Heart right ventricle (tissue), 16 donors: Measurements from ENCODE around the gene HCN2. TPM values are rescaled to one million over a fixed set of nuclear protein-coding genes. Genes with fewer than 3 reads are reported as not detected.
"Not testable (repeated sequence)": the region's sequence is repeated elsewhere in the genome, so short reads cannot be mapped to it uniquely, and the experiment has no call there.

Experiments
- ATAC-seq, 8 donors: fragments of 200-7000 bp; cut with Tn5 transposase; one replicate each; pipeline ENCODE4 v1.9.1; 2020; ENCODE audit warnings: mild to moderate bottlenecking in 8 of 8, moderate library complexity in 8 of 8, moderate number of reproducible peaks in 1 of 8
- DNase-seq, 2 donors: peaks; one replicate each; pipeline ENCODE4 v3.0.0-alpha.2; 2020
- H3K27ac ChIP-seq, 10 donors: fragments of 200-600 bp; sonication (generic) in 2 of 10; one replicate each; pipeline versions ENCODE4 v1.5.0 to v1.8.0; 2020 to 2022; ENCODE audit warnings: mild to moderate bottlenecking in 3 of 10
- H3K27me3 ChIP-seq, 7 donors: fragments of 200-600 bp; one replicate each; pipeline ENCODE4 v1.8.0; 2021 to 2022; ENCODE audit warnings: mild to moderate bottlenecking in 2 of 7
- H3K36me3 ChIP-seq, 9 donors: fragments of 200-600 bp; sonication (generic) in 1 of 9; one replicate each; pipeline versions ENCODE4 v1.5.0 to v1.8.0; 2020 to 2022; ENCODE audit warnings: mild to moderate bottlenecking in 2 of 9
- H3K4me1 ChIP-seq, 9 donors: fragments of 200-600 bp; sonication (generic) in 1 of 9; one replicate each; pipeline versions ENCODE4 v1.5.0 to v1.8.0; 2020 to 2022; ENCODE audit warnings: mild to moderate bottlenecking in 4 of 9
- H3K4me3 ChIP-seq, 10 donors: fragments of 200-600 bp; sonication (generic) in 2 of 10; one replicate each; pipeline versions ENCODE4 v1.5.0 to v1.8.0; 2020 to 2022; ENCODE audit warnings: mild to moderate bottlenecking in 7 of 10, moderate library complexity in 2 of 10
- H3K9me3 ChIP-seq, 11 donors: fragments of 200-600 bp in 10 of 11; sonication (generic) in 2 of 11; one replicate each; pipeline versions ENCODE4 v1.5.0 to v1.8.0; 2013 to 2022; ENCODE audit warnings: mild to moderate bottlenecking in 2 of 11, control low read depth in 1 of 11, moderate library complexity in 1 of 11
- CTCF ChIP-seq, 9 donors: fragments of 200-600 bp; sonication (generic) in 2 of 9; IDR thresholded peaks; one replicate each; pipeline versions ENCODE4 v1.5.0 to v1.8.0; 2021 to 2022; ENCODE audit warnings: antibody characterized with exemption in 9 of 9, mild to moderate bottlenecking in 5 of 9, moderate library complexity in 1 of 9
- WGBS, 2 donors: extraction: QIAGEN DNeasy Blood & Tissue Kit; methylation state at CpG; one replicate each; pipeline ENCODE4 v1.1.7; 2013; ENCODE audit warnings: inconsistent platforms in 1 of 2; 5-methylcytosine and 5-hydroxymethylcytosine counted together
- intact Hi-C, 10 donors: fragments of 100-400 bp; cut with DNase I; formaldehyde crosslinking; loops; one replicate each; pipeline versions ENCODE4 v1.11.1 to v1.14.2; 2022
- polyA plus RNA-seq, 2 donors: library from polyadenylated mRNA; stranded (reverse); fragments of 200-250 nt; gene quantifications; one replicate each; pipeline ENCODE4 v1.2.3, GENCODE V29; 2013
- total RNA-seq, 10 donors: library from RNA; stranded (reverse); fragmentation: NEBNext Ultra II Directional in 3 of 10; extraction: Animal tissue kit (Norgen Biotek cat#: 25700) in 3 of 10; gene quantifications; one replicate each; pipeline versions ENCODE4 v1.2.1 to v1.2.4, GENCODE V29; 2021 to 2023
- donor health status: Arrhythmogenic right ventricular cardiomyopathy.
- donor health status: ischemic (EF 13 %, LVEDD 7.1; RV severe dilation, severe dysfunction).
- donor health status: healthy with polysubstance abuse.
- donor health status: DM: no; HTN: yes; CAD: no.
- donor health status: DM: no; HTN: no; CAD: no.
- donor health status: ischemic (EF 25% LVEDD 6.9; RV normal size, moderate dysfunction).
- donor health status: ischemic (EF 25% LVEDD 5.7; RV mildly dilated, moderate dysfunction).
- donor health status: healthy.
- donor health status: DM: yes; HTN: yes; CAD: no.
- donor health status: Ischemic cardiomyopathy.
- donor health status: ischemic (EF 35%, LVEDD 5.7; RV mildly dilated, moderate dysfunction).
- donor health status: nonischemic (EF 11% LVEDD 7.7; RV severe dilation, severe dysfunction).
- donor health status: DM: yes; HTN: yes; CAD: no.
- donor health status: PGD.
- donor health status: ischemic (EF 29% LVEDD 5.4; RV normal size, mild dysfunction).
- donor health status: nonischemic (EF 23%, LVEDD 6.1; RV moderate dilation, normal function).

HCN2 gene
- total and polyA plus RNA-seq, 12 donors = 0.90 to 10.7 (median 4.8) TPM

- H3K36me3 ChIP-seq, ATAC-seq, DNase-seq, H3K27me3 ChIP-seq, H3K27ac ChIP-seq, H3K4me3 ChIP-seq, intact Hi-C loops, H3K9me3 ChIP-seq: not testable (repeated sequence)
- 85% methylated on average over 23 to 31 of the region's 34 CpGs for WGBS, 2 donors
- peaks cover 0 to 18% (median 6%) of the 10 kb centered on the region in 9 donors for H3K4me1 ChIP-seq
- TF ChIP-seq CTCF (IDR thresholded peaks at IDR 0.05) = peak in 1 of 9 donors; percentile 15
Observed at GRCh38 chr19:605061-605971, 15.6 kb downstream of the HCN2 start.

- no peak overlapping the region for H3K4me3 ChIP-seq
- H3K27me3 ChIP-seq = peaks cover 0 to 5% (median 0%) of the 10 kb centered on the region in 7 donors
- no peak for DNase-seq
- TF ChIP-seq CTCF (IDR thresholded peaks at IDR 0.05) = no peak
- no peaks in the 10 kb centered on the region for H3K9me3 ChIP-seq
- 87 to 88% methylated on average over 30 of the region's 30 CpGs for WGBS, 2 donors
- peaks cover 3 to 32% (median 17%) of the 10 kb centered on the region in 9 donors for H3K4me1 ChIP-seq
- H3K36me3 ChIP-seq = no peaks in the 10 kb centered on the region
- H3K27ac ChIP-seq = no peak overlapping the region
- intact Hi-C loops = loop anchor here in 1 of 10 donors (2.0 kb wide), 1 partner anchor 25 kb away; the partner anchor contains the start of gene POLRMT
- ATAC-seq = no peak
Observed at GRCh38 chr19:607301-608154, 17.8 kb downstream of the HCN2 start.

- H3K27me3 ChIP-seq = peaks cover 0 to 5% (median 0%) of the 10 kb centered on the region in 7 donors
- 78 to 87% methylated on average over 30 of the region's 30 CpGs for WGBS, 2 donors
- intact Hi-C loops = loop anchor here in 1 of 10 donors (2.0 kb wide), 1 partner anchor 24 kb away; the partner anchor contains the start of gene POLRMT
- H3K36me3 ChIP-seq = no peaks in the 10 kb centered on the region
- H3K4me1 ChIP-seq = peaks cover 0 to 32% (median 16%) of the 10 kb centered on the region in 9 donors
- peak overlapping the region in 1 of 10 donors; percentile 82 for H3K27ac ChIP-seq
- no peak for TF ChIP-seq CTCF (IDR thresholded peaks at IDR 0.05)
- ATAC-seq (peak in 7 of 8 donors; percentile 2 to 36 (median 10)), DNase-seq (no peak)
- no peaks in the 10 kb centered on the region for H3K9me3 ChIP-seq
- no peak overlapping the region for H3K4me3 ChIP-seq
Observed at GRCh38 chr19:608155-609003, 18.7 kb downstream of the HCN2 start.
